Liver (tissue), 9 donors: ENCODE data around the gene SMIM3. TPM values are rescaled to one million over a fixed set of nuclear protein-coding genes. Genes with fewer than 3 reads are reported as not detected.

Source experiments
- DNase-seq: peaks from one replicate; pipeline ENCODE4 v3.0.0-alpha.2; 2017; ENCODE audit warnings: low spot score
- H3K27ac ChIP-seq, 2 donors: one replicate each; pipeline ENCODE4 v1.7.0; 2013; ENCODE audit warnings: inconsistent platforms in 2 of 2, low read length in 2 of 2, control low read depth in 1 of 2, low read depth in 1 of 2, mild to moderate bottlenecking in 1 of 2
- H3K27me3 ChIP-seq, 4 donors: one replicate each; pipeline versions ENCODE4 v1.6.1 to v1.7.0; 2013; ENCODE audit warnings: low read length in 3 of 4, inconsistent platforms in 1 of 4, mild to moderate bottlenecking in 1 of 4, moderate library complexity in 1 of 4; ENCODE audit not compliant: control insufficient read depth in 4 of 4, insufficient read depth in 4 of 4
- H3K36me3 ChIP-seq, 4 donors: one replicate each; pipeline versions ENCODE4 v1.6.1 to v1.7.0; 2013; ENCODE audit warnings: low read length in 3 of 4, mild to moderate bottlenecking in 3 of 4, low read depth in 1 of 4, moderate library complexity in 1 of 4; ENCODE audit not compliant: control insufficient read depth in 4 of 4, insufficient read depth in 3 of 4
- H3K4me1 ChIP-seq, 4 donors: one replicate each; pipeline versions ENCODE4 v1.6.1 to v1.7.0; 2013; ENCODE audit warnings: low read length in 3 of 4, mild to moderate bottlenecking in 3 of 4, moderate library complexity in 1 of 4; ENCODE audit not compliant: control insufficient read depth in 4 of 4, insufficient read depth in 4 of 4
- H3K4me3 ChIP-seq, 3 donors: one replicate each; pipeline versions ENCODE4 v1.6.1 to v1.7.0; 2013; ENCODE audit warnings: low read length in 3 of 3, control low read depth in 1 of 3, low read depth in 1 of 3, mild to moderate bottlenecking in 1 of 3
- H3K9ac ChIP-seq, 2 donors: one replicate each; pipeline ENCODE4 v1.7.0; 2013; ENCODE audit warnings: low read length in 2 of 2, mild to moderate bottlenecking in 2 of 2, moderate library complexity in 2 of 2, control low read depth in 1 of 2, low read depth in 1 of 2
- H3K9me3 ChIP-seq, 4 donors: one replicate each; pipeline versions ENCODE4 v1.6.1 to v1.7.0; 2013; ENCODE audit warnings: low read length in 3 of 4; ENCODE audit not compliant: control insufficient read depth in 4 of 4
- EGR1 ChIP-seq, 2 donors: IDR thresholded peaks; 2 replicates each; pipeline ENCODE4 v1.6.1; 2016 to 2018; ENCODE audit warnings: antibody characterized with exemption in 2 of 2, low read depth in 2 of 2
- FOXA1 ChIP-seq: IDR thresholded peaks from 2 replicates; pipeline ENCODE4 v1.6.1; 2016; ENCODE audit warnings: antibody characterized with exemption
- FOXA2 ChIP-seq: IDR thresholded peaks from 2 replicates; pipeline ENCODE4 v1.6.1; 2016; ENCODE audit warnings: antibody characterized with exemption
- GABPA ChIP-seq, 2 donors: IDR thresholded peaks in 1 of 2; conservative IDR thresholded peaks in 1 of 2; 2 replicates each; pipeline ENCODE4 v1.6.1; 2016; ENCODE audit warnings: antibody characterized with exemption in 2 of 2, mild to moderate bottlenecking in 1 of 2, moderate library complexity in 1 of 2
- HNF4G ChIP-seq: IDR thresholded peaks from 2 replicates; pipeline ENCODE4 v1.6.1; 2016; ENCODE audit warnings: antibody characterized with exemption
- JUND ChIP-seq, 2 donors: IDR thresholded peaks; 2 replicates each; pipeline ENCODE4 v1.6.1; 2016; ENCODE audit warnings: antibody characterized with exemption in 2 of 2
- NR2F2 ChIP-seq: IDR thresholded peaks from 2 replicates; pipeline ENCODE4 v1.6.1; 2016; ENCODE audit warnings: antibody characterized with exemption
- RXRA ChIP-seq, 2 donors: IDR thresholded peaks; 2 replicates each; pipeline ENCODE4 v1.6.1; 2017 to 2018; ENCODE audit warnings: antibody characterized with exemption in 2 of 2, mild to moderate bottlenecking in 1 of 2
- SP1 ChIP-seq: IDR thresholded peaks from 2 replicates; pipeline ENCODE4 v1.6.1; 2018; ENCODE audit warnings: antibody characterized with exemption, mild to moderate bottlenecking
- WGBS: extraction: QIAGEN DNeasy Blood & Tissue Kit; methylation state at CpG from one replicate; pipeline ENCODE4 v1.1.7; 2013; 5-methylcytosine and 5-hydroxymethylcytosine counted together
- polyA plus RNA-seq, 2 donors: library from polyadenylated mRNA; stranded (reverse) in 1 of 2; unstranded in 1 of 2; fragments of 200-250 nt in 1 of 2; fragments of >200 nt in 1 of 2; fragmentation: Nextera tagmentation in 1 of 2; extraction: Ambion mirVana in 1 of 2; gene quantifications; one replicate each; pipeline versions ENCODE4 v1.2.1 to v1.2.3, GENCODE V29; 2013 to 2015
- total RNA-seq, 2 donors: library from RNA; depleted of rRNA; stranded (reverse); fragments of >200 nt; gene quantifications; one replicate each; pipeline ENCODE4 v1.2.3, GENCODE V29; 2014
- TF ChIP-seq, protein P1 (sequence below): IDR thresholded peaks from 2 replicates; pipeline ENCODE4 v1.6.1; 2016; ENCODE audit warnings: antibody characterized with exemption
- TF ChIP-seq, protein P2 (sequence below): IDR thresholded peaks from 2 replicates; pipeline ENCODE4 v1.6.1; 2016; ENCODE audit warnings: antibody characterized with exemption
- TF ChIP-seq, protein P3 (sequence below): fragments of 150-350 bp; IDR thresholded peaks from 2 replicates; pipeline ENCODE4 v1.5.1; 2017; ENCODE audit warnings: improper control_type of control experiment, low read depth, low read length; ENCODE audit not compliant: missing input control
- donor health status: healthy.
- donor health status: healthy.
- donor health status: healthy.
- donor health status: healthy.
- donor health status: healthy.

The SMIM3 gene
- total and polyA plus RNA-seq, 4 donors, result 3.0 to 5.7 (median 3.6) TPM

DNA sequence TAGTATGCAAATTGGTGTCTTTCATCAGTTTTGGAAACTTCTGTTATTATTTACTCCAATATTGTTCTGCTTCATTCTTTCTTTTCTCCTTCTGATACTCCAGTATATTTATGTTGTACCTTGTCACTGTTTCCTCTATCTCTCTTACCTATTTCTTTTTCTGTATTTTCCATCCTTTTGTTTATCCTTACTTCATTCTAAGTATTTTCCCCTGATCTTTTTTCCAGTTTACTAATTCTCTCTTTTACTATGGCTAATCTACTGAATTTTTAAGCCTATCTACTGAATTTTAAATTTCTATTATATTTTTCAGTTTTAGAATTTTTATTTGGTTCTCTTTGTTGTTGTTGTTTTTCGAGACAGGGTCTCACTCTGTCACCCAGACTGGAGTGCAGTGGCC, 7.4 kb downstream of the SMIM3 start:
- Histone ChIP-seq H3K9me3 (no peaks in the 10 kb centered on the region), H3K27ac (no peak overlapping the region), H3K4me3 (no peak overlapping the region), H3K27me3 (no peaks in the 10 kb centered on the region), H3K4me1 (peaks cover 0 to 6% (median 1%) of the 10 kb centered on the region in 4 donors), H3K9ac (no peak overlapping the region), H3K36me3 (no peaks in the 10 kb centered on the region)
- TF ChIP-seq SP1 (no peak), FOXA2 (no peak), RXRA (IDR thresholded peaks at IDR 0.05) (no peak), FOXA1 (no peak), HNF4G (no peak), EGR1 (IDR thresholded peaks at IDR 0.05; ENCODE audit: low read depth in 2 of 2) (no peak)
- TF ChIP-seq, protein P1, sequence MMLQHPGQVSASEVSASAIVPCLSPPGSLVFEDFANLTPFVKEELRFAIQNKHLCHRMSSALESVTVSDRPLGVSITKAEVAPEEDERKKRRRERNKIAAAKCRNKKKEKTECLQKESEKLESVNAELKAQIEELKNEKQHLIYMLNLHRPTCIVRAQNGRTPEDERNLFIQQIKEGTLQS, result no peak
- TF ChIP-seq, protein P2, sequence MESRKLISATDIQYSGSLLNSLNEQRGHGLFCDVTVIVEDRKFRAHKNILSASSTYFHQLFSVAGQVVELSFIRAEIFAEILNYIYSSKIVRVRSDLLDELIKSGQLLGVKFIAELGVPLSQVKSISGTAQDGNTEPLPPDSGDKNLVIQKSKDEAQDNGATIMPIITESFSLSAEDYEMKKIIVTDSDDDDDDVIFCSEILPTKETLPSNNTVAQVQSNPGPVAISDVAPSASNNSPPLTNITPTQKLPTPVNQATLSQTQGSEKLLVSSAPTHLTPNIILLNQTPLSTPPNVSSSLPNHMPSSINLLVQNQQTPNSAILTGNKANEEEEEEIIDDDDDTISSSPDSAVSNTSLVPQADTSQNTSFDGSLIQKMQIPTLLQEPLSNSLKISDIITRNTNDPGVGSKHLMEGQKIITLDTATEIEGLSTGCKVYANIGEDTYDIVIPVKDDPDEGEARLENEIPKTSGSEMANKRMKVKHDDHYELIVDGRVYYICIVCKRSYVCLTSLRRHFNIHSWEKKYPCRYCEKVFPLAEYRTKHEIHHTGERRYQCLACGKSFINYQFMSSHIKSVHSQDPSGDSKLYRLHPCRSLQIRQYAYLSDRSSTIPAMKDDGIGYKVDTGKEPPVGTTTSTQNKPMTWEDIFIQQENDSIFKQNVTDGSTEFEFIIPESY, result no peak
- DNase-seq, result no peak
- 93% methylated on average over 1 of the region's 1 CpG for WGBS

DNA sequence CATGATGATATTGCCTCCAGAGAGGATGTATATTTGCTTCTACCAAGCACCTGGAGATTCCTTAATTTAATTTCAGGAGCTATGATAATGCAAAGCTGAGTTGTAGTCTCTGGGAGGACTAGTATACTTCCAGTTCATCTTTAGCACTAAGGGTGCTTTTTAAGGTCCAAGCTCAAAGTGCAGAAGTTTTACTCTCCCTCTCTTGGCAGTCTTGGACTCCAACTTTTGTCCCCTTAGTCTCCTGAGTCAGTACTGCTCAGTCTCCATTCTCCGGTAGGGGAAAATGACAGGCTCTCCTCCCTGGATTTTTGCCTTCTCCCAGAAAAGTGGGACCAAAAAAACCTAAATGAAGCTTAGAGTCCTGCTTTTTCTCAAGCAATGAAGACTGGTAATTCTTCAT, 8.3 kb downstream of the SMIM3 start:
- TF ChIP-seq, protein P2, result no peak
- TF ChIP-seq JUND (IDR thresholded peaks at IDR 0.05), result no peak
- TF ChIP-seq EGR1 (IDR thresholded peaks at IDR 0.05; ENCODE audit: low read depth in 2 of 2), result no peak
- no peak for TF ChIP-seq NR2F2
- H3K27me3 ChIP-seq, result no peaks in the 10 kb centered on the region
- no peak for DNase-seq
- H3K4me1 ChIP-seq, result peaks cover 0 to 6% (median 1%) of the 10 kb centered on the region in 4 donors
- no peaks in the 10 kb centered on the region for H3K36me3 ChIP-seq
- H3K4me3 ChIP-seq, result no peak overlapping the region
- no peak overlapping the region for H3K9ac ChIP-seq
- H3K27ac ChIP-seq, result no peak overlapping the region
- H3K9me3 ChIP-seq, result no peaks in the 10 kb centered on the region
- WGBS, result 92% methylated on average over 1 of the region's 1 CpG

DNA sequence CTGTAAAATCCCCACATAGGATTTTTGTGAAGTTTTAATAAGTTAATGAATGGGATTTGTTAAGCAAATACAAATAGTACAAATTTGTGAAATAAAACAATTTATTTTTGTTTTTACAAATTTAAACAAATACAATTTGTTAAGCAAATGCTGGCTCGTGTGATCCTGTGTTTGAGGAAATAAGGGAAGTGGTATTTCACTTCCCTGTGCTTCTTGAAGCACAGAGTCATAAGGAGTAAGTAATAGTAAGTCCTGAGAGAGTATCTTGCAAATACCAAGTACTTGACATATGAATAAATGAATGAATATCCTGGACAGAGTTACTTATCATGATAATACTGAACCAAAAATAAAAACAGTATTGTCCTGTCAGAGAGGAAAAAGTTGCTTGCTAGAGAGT, 9.1 kb downstream of the SMIM3 start:
- H3K27me3 ChIP-seq, result no peaks in the 10 kb centered on the region
- TF ChIP-seq, protein P3, sequence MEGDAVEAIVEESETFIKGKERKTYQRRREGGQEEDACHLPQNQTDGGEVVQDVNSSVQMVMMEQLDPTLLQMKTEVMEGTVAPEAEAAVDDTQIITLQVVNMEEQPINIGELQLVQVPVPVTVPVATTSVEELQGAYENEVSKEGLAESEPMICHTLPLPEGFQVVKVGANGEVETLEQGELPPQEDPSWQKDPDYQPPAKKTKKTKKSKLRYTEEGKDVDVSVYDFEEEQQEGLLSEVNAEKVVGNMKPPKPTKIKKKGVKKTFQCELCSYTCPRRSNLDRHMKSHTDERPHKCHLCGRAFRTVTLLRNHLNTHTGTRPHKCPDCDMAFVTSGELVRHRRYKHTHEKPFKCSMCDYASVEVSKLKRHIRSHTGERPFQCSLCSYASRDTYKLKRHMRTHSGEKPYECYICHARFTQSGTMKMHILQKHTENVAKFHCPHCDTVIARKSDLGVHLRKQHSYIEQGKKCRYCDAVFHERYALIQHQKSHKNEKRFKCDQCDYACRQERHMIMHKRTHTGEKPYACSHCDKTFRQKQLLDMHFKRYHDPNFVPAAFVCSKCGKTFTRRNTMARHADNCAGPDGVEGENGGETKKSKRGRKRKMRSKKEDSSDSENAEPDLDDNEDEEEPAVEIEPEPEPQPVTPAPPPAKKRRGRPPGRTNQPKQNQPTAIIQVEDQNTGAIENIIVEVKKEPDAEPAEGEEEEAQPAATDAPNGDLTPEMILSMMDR, result no peak
- TF ChIP-seq RXRA (IDR thresholded peaks at IDR 0.05) (no peak), JUND (IDR thresholded peaks at IDR 0.05) (no peak), FOXA2 (no peak), GABPA (IDR thresholded peaks at IDR 0.05 in 1 of 2, conservative IDR thresholded peaks at IDR 0.05 in 1 of 2) (no peak), SP1 (no peak)
- no peaks in the 10 kb centered on the region for H3K9me3 ChIP-seq
- no peak overlapping the region for H3K27ac ChIP-seq
- peaks cover 0 to 6% (median 1%) of the 10 kb centered on the region in 4 donors for H3K4me1 ChIP-seq
- no peaks in the 10 kb centered on the region for H3K36me3 ChIP-seq
- no peak overlapping the region for H3K9ac ChIP-seq
- 52% methylated on average over 1 of the region's 1 CpG for WGBS
- no peak for DNase-seq
- H3K4me3 ChIP-seq, result no peak overlapping the region
